ENCODE results near the gene BRI3. TPM values are rescaled to one million over a fixed set of nuclear protein-coding genes. Genes with fewer than 3 reads are reported as not detected.
A peak's percentile ranks its signal among the peaks of the same experiment; 100 is the strongest.

BRI3 gene
- total RNA-seq, 3 donors from 2014 or later: 46.4 to 58.1 (median 51.1) TPM

GRCh38 chr7:98244871-98245270 is 36.6 kb upstream of the BRI3 start:
- H3K36me3 Mint-ChIP-seq (ENCODE audit: insufficient read depth): peaks cover 2% of the 10 kb centered on the region
- H3K4me3 Mint-ChIP-seq: no peak overlapping the region
- ATAC-seq (no peak), DNase-seq (no peak)
- H3K9me3 Mint-ChIP-seq: no peaks in the 10 kb centered on the region
- peaks cover 23% of the 10 kb centered on the region for H3K4me1 Mint-ChIP-seq (ENCODE audit: low read depth)
- H3K27me3 Mint-ChIP-seq (ENCODE audit: low read depth): no peaks in the 10 kb centered on the region

DNA sequence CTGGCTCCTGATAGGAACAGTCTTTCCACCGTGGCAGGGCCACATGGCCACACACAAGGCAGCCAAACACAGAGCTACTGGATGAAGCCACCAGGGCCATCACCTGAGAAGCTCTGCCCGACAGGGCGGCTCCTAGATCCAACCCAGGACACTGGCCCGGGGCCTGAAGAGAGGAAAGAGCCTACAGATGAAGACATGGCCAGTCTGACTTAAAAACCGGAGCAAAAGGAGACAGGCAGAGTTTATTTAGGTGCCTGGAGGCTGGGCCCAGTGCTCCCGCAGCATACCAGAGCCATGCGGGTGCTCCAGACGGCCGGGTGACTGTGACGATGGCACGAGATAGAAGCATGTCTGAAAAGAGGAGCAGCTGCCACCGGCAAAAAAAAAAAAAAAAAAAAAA is 33.3 kb upstream of the BRI3 start:
- Mint-ChIP-seq H3K36me3 (ENCODE audit: insufficient read depth) (no peaks in the 10 kb centered on the region), H3K9me3 (no peaks in the 10 kb centered on the region), H3K27me3 (ENCODE audit: low read depth) (no peaks in the 10 kb centered on the region), H3K4me3 (peak overlapping the region; percentile 26), H3K4me1 (ENCODE audit: low read depth) (peaks cover 45% of the 10 kb centered on the region)
- DNase-seq (no peak), ATAC-seq (no peak)

DNA sequence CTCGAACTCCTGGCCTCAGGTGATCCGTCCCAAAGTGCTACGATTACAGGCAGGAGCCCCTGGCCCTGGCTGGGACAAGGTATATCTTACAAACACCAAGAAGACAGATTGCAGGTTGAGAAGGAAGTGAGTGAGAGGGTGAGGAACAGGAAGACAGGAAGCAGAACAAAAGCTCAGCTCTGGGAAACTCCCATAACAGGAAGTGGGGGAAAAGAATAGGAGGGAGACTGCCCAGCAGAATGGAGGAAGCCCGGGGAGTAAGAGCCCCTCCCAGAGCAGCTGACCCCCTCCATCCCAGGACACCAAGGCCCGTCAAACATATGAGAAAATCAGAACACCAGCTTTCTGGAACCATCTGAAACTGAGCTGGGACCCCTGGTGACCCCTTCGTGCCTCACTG is 32.4 kb upstream of the BRI3 start:
- Mint-ChIP-seq H3K9me3 (no peaks in the 10 kb centered on the region), H3K36me3 (ENCODE audit: insufficient read depth) (no peaks in the 10 kb centered on the region), H3K27me3 (ENCODE audit: low read depth) (no peaks in the 10 kb centered on the region), H3K4me3 (peak overlapping the region; percentile 29), H3K4me1 (ENCODE audit: low read depth) (peaks cover 49% of the 10 kb centered on the region)
- no peak for ATAC-seq
- DNase-seq: no peak

DNA sequence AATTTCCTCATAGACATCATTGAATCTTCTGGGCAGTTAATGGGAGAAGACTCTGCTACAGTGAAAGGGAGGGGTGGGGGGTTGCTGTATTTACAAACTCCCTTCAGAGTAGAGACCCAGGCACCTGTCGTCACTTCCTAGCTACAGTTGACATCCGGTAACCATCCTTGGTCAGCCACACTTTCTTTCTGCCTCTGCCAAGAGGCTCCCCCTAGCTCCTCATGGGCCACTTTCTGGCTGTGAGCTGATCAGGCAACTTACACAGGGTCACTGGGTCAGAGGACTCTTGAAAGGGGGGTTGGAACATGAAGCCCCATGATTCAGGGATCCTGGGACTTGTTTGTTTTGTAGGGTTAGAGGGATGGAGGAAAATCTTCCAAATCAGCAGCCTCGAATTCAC is 30.7 kb upstream of the BRI3 start:
- Mint-ChIP-seq H3K4me3 (peak overlapping the region; percentile 96), H3K36me3 (ENCODE audit: insufficient read depth) (no peaks in the 10 kb centered on the region), H3K27me3 (ENCODE audit: low read depth) (no peaks in the 10 kb centered on the region), H3K4me1 (ENCODE audit: low read depth) (peaks cover 59% of the 10 kb centered on the region), H3K9me3 (no peaks in the 10 kb centered on the region)
- ATAC-seq (peak in 1 of 2 donors; percentile 5), DNase-seq (no peak)

DNA sequence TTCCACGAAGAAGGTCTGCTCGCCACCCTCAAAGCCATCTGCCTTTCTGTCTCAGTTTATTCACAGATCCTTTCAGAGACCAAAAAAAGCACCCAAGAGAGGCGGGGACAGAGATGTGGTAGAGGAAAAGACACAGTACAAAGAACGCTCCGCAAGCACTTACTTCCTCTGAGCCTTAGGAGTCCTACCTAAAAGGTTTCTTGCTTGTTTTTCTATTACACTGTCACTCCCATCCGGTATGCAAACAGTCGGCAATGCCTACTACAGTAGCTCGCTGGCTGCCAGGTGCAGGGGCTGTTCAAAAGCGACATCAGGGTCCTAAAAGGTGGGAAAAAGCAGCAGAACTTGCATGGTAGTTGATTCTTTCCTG is 30.3 kb upstream of the BRI3 start:
- Mint-ChIP-seq H3K9me3 (no peaks in the 10 kb centered on the region), H3K4me1 (ENCODE audit: low read depth) (peaks cover 60% of the 10 kb centered on the region), H3K4me3 (peak overlapping the region; percentile 96), H3K36me3 (ENCODE audit: insufficient read depth) (no peaks in the 10 kb centered on the region), H3K27me3 (ENCODE audit: low read depth) (no peaks in the 10 kb centered on the region)
- ATAC-seq (peak; percentile 5 to 9), DNase-seq (no peak)

- peak; percentile 71 for DNase-seq
- H3K36me3 Mint-ChIP-seq (ENCODE audit: insufficient read depth): peaks cover 2% of the 10 kb centered on the region
- no peaks in the 10 kb centered on the region for H3K27me3 Mint-ChIP-seq (ENCODE audit: low read depth)
- peak within 1 kb of the TSS; percentile 96 for H3K4me3 Mint-ChIP-seq
- peaks cover 62% of the 10 kb centered on the region for H3K4me1 Mint-ChIP-seq (ENCODE audit: low read depth)
- no peaks in the 10 kb centered on the region for H3K9me3 Mint-ChIP-seq
- ATAC-seq: peak; percentile 97 to 98
Measured at GRCh38 chr7:98251601-98252424, 29.7 kb upstream of the BRI3 start, which contains the start of gene TECPR1. TECPR1 (minus strand) TSS chr7:98252232; CDS start chr7:98246146, 6,086 bp downstream.

GRCh38 chr7:98252425-98253054 is 28.9 kb upstream of the BRI3 start:
- H3K36me3 Mint-ChIP-seq (ENCODE audit: insufficient read depth): peaks cover 6% of the 10 kb centered on the region
- no peaks in the 10 kb centered on the region for H3K9me3 Mint-ChIP-seq
- peak overlapping the region; percentile 96 for H3K4me3 Mint-ChIP-seq
- peak; percentile 39 to 44 for ATAC-seq
- no peak for DNase-seq
- no peaks in the 10 kb centered on the region for H3K27me3 Mint-ChIP-seq (ENCODE audit: low read depth)
- peaks cover 57% of the 10 kb centered on the region for H3K4me1 Mint-ChIP-seq (ENCODE audit: low read depth)

- H3K27me3 Mint-ChIP-seq (ENCODE audit: low read depth): no peaks in the 10 kb centered on the region
- no peak overlapping the region for H3K4me3 Mint-ChIP-seq
- no peak for ATAC-seq
- no peak for DNase-seq
- H3K4me1 Mint-ChIP-seq (ENCODE audit: low read depth): peaks cover 43% of the 10 kb centered on the region
- peaks cover 9% of the 10 kb centered on the region for H3K36me3 Mint-ChIP-seq (ENCODE audit: insufficient read depth)
- H3K9me3 Mint-ChIP-seq: no peaks in the 10 kb centered on the region
Measured at GRCh38 chr7:98254516-98254915, 27.0 kb upstream of the BRI3 start.

GRCh38 chr7:98254951-98255610 is 26.4 kb upstream of the BRI3 start:
- peaks cover 37% of the 10 kb centered on the region for H3K4me1 Mint-ChIP-seq (ENCODE audit: low read depth)
- H3K9me3 Mint-ChIP-seq: no peaks in the 10 kb centered on the region
- H3K27me3 Mint-ChIP-seq (ENCODE audit: low read depth): no peaks in the 10 kb centered on the region
- DNase-seq (no peak), ATAC-seq (no peak)
- H3K36me3 Mint-ChIP-seq (ENCODE audit: insufficient read depth): peaks cover 9% of the 10 kb centered on the region
- no peak overlapping the region for H3K4me3 Mint-ChIP-seq

DNA sequence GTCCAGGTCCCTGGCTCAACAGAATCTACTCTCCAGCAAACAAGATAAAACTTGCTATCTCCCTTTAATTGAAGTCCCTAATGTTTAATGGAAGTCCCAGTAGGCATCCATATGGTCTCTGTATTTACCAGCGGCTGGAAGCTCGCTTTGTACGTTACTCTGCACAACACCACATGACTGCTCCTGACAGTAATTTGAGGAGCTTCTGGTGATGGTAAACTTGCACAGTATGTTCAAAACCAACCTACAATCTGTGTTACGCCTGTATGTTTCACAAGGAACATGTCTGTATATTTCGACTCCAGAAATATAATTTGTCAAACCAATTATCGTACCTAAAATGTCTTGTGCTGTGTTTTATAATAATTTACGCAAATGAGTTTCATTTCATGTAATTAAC is 25.1 kb upstream of the BRI3 start:
- H3K27me3 Mint-ChIP-seq (ENCODE audit: low read depth): no peaks in the 10 kb centered on the region
- no peak for ATAC-seq
- no peaks in the 10 kb centered on the region for H3K9me3 Mint-ChIP-seq
- no peak for DNase-seq
- H3K36me3 Mint-ChIP-seq (ENCODE audit: insufficient read depth): peaks cover 12% of the 10 kb centered on the region
- H3K4me1 Mint-ChIP-seq (ENCODE audit: low read depth): peaks cover 26% of the 10 kb centered on the region
- H3K4me3 Mint-ChIP-seq: no peak overlapping the region

- H3K4me1 Mint-ChIP-seq (ENCODE audit: low read depth): peaks cover 21% of the 10 kb centered on the region
- no peak overlapping the region for H3K4me3 Mint-ChIP-seq
- H3K27me3 Mint-ChIP-seq (ENCODE audit: low read depth): no peaks in the 10 kb centered on the region
- DNase-seq: no peak
- no peak for ATAC-seq
- no peaks in the 10 kb centered on the region for H3K9me3 Mint-ChIP-seq
- H3K36me3 Mint-ChIP-seq (ENCODE audit: insufficient read depth): peaks cover 18% of the 10 kb centered on the region
Measured at GRCh38 chr7:98257701-98258100, 23.8 kb upstream of the BRI3 start.

DNA sequence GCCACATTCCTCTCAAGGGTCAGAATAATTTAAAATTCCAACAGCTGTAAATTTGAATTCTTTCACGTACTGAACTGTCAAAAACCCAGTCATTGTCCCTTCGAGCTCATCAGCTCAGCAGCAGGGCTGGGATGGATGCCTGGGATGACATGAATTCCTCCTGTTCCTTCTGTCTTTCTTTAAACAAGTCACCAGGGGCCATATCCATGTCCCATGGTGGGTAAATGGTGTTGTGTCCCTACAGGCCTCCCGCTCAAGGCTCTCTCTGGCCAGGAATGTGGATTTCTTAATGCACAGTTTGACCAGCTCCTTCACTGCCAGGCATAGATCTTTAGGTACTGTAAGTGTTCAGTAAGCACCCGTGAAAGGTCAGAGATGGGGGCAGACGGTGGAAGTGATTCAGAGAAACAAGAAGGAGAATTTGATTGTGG is 15.6 kb upstream of the BRI3 start:
- ATAC-seq (no peak), DNase-seq (no peak)
- Mint-ChIP-seq H3K4me3 (no peak overlapping the region), H3K4me1 (ENCODE audit: low read depth) (no peaks in the 10 kb centered on the region), H3K27me3 (ENCODE audit: low read depth) (no peaks in the 10 kb centered on the region), H3K9me3 (no peaks in the 10 kb centered on the region), H3K36me3 (ENCODE audit: insufficient read depth) (peaks cover 12% of the 10 kb centered on the region)

DNA sequence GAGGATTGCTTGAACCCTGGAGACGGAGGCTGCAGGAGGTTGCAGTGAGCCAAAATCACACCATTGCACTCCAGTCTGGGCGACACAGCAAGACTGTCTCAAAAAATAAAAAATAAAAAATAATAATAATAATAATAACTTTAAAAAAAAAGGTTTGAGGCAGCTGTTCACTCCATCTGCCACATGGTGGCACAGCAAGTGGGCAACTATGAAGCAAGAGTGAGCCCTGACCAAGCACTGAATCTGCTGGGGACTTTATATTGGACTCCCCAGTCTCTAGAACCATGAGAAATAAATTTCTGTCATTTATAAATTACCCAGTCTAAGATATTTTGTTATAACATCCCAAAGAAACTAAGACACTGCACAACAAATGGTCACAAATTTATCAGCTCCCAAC is 14.6 kb upstream of the BRI3 start:
- DNase-seq: no peak
- Mint-ChIP-seq H3K27me3 (ENCODE audit: low read depth) (no peaks in the 10 kb centered on the region), H3K9me3 (no peaks in the 10 kb centered on the region), H3K36me3 (ENCODE audit: insufficient read depth) (peaks cover 5% of the 10 kb centered on the region), H3K4me1 (ENCODE audit: low read depth) (no peaks in the 10 kb centered on the region), H3K4me3 (no peak overlapping the region)
- ATAC-seq: no peak

DNA sequence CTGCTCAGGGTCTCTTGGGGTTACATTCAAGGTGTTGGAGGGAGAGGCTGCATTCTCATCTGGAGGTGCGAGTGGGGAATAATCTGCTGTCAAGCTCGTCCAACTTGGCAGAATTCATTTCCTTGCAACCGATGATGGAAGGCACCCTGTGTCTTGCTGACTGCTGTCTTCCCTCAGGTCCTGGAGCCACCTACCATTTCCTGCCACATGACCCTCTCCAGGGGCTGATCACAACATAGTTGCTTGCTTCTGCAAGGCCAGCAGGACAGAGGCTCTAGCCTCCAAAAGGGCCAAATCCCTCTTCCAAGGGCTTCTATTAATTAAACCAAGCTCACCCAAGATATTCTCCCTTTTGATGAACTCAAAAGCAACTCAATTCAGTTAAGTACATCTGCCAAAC is 14.2 kb upstream of the BRI3 start:
- Mint-ChIP-seq H3K4me3 (no peak overlapping the region), H3K9me3 (no peaks in the 10 kb centered on the region), H3K4me1 (ENCODE audit: low read depth) (no peaks in the 10 kb centered on the region), H3K27me3 (ENCODE audit: low read depth) (no peaks in the 10 kb centered on the region), H3K36me3 (ENCODE audit: insufficient read depth) (peaks cover 3% of the 10 kb centered on the region)
- no peak for ATAC-seq
- DNase-seq: no peak
